ENCODE results near the gene UQCR10.

- TF ChIP-seq GATA3 (IDR thresholded peaks at IDR 0.05; ENCODE audit: low read depth, low read length) (no peak), GATA2 (IDR thresholded peaks at IDR 0.05; ENCODE audit: low read depth, low read length) (no peak)
Measured at GRCh38 chr22:29739346-29739875, 27.8 kb upstream of the UQCR10 start.
